GM18519 (cell line): ENCODE measurements around the gene HEBP1.
"Not testable (repeated sequence)": the region's sequence is repeated elsewhere in the genome, so short reads cannot be mapped to it uniquely, and the experiment has no call there.

ENCODE experiments used
- ATAC-seq: cut with Tn5 transposase; IDR thresholded peaks from one replicate; pipeline ENCODE4 v1.9.1; 2021; ENCODE audit warnings: mild to moderate bottlenecking, moderate library complexity; ENCODE audit not compliant: unreplicated experiment, low FRiP score

The HEBP1 gene, protein sequence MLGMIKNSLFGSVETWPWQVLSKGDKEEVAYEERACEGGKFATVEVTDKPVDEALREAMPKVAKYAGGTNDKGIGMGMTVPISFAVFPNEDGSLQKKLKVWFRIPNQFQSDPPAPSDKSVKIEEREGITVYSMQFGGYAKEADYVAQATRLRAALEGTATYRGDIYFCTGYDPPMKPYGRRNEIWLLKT

DNA sequence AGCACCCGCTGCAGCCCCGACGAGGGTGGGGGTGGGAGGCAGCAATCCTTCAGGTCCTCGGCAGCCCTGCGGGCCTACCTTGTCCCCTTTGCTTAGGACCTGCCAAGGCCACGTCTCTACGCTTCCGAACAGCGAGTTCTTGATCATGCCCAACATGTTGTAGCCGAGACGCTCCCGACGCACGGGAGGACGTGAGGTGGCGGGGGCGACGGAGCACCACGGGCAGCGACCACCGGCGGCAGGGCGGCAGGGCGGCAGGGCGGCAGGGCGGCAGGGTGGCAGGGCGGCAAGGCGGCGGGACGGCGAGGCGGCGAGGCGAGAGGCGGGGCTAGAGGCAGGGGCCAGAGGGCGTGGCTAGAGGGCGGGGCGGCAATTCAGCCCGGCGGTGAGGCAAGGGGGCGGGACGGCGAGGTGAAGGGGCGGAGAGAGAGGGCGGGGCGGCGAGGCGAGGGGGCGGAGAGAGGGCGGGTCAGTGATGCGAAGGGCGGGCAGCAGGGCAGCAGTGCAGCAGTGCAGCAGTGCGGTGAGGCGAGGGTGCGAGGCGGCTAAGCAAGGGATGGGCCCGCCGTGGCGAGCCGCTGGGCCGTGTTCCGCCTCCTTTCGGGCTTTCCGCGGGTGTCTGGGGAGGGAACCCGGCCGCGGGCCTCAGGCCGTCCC, at the start of gene HEBP1:
TSS of gene HEBP1 (minus strand) at position 307 of the 657 bp plus-strand sequence. CDS start at position 156, 151 bp downstream.
- peak; percentile 42 for ATAC-seq

DNA sequence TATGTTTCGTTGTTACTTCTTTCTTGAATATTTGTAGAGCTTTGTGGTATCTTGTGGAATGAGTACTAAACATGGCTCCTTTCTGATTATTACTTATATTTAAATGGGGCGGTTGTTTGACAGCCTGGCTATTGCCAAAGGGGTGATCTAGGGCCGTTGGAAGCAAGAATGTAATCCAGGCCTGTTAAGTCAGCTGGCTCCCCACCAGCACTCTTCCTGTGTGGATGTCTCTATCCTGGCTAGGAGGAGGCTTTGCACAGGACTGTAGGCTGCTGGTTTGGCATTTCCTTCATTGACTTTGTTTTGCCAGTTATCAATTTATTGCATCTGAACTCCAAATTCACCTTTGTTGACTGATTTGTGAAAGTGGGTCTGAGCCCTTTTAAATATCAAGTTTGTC, 49.8 kb upstream of the HEBP1 start:
- no peak for ATAC-seq

DNA sequence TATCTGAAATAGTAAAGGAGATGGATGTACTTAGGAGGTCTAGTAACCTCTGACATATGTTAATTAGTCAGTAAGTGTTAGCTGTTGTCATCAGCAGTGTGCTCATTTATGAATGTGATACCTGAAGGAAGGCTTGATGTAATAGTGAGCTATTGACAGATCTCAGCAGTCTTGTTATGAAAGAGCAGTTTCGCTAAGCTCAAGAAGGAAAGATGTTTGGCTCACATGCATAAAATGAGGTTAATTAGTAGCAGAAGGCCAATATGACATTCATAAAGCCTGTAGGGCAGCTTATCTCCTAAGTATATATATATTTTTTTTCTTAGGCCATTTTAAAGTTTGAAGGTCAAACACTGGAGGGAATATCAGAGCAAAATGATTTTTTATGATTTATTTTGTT, 46.9 kb upstream of the HEBP1 start:
- no peak for ATAC-seq

DNA sequence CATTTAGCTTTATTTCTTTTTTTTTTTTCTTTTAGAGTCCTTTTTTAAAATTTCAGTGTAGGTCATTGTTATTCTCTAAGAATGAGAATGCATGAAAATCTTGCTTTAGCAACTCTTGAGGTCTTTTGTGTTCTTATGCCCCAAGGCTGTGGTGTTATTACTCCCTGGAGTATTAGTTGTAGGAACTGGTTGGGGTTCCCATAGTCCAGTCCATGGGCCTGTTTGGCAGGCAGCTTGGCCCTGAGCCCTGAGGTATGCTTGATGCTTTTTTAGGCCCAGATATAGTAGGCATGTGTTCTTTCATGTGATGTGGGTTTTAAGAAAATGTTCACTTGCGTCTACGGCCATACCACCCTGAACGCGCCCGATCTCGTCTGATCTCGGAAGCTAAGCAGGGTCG, 45.8 kb upstream of the HEBP1 start:
- ATAC-seq, result no peak

DNA sequence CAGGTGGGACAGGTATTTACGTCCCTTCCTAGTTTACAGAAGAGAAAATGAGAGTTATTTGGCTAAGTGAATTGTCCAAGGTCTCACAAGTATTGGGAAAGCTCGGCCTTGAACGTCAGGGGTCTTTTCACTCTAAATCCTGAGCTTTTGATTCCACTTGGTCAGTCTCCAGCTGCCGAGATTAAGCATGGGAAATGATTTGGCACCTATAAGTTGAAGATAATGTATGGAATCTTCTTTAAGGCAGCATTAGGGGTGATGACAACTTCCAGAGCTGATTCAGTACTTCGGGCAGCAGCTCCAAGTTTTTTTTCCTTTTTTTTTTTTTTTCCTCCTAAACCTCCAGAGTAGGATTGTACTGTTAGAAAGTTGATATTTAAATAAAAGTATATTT, 44.8 kb upstream of the HEBP1 start:
- ATAC-seq, result no peak

DNA sequence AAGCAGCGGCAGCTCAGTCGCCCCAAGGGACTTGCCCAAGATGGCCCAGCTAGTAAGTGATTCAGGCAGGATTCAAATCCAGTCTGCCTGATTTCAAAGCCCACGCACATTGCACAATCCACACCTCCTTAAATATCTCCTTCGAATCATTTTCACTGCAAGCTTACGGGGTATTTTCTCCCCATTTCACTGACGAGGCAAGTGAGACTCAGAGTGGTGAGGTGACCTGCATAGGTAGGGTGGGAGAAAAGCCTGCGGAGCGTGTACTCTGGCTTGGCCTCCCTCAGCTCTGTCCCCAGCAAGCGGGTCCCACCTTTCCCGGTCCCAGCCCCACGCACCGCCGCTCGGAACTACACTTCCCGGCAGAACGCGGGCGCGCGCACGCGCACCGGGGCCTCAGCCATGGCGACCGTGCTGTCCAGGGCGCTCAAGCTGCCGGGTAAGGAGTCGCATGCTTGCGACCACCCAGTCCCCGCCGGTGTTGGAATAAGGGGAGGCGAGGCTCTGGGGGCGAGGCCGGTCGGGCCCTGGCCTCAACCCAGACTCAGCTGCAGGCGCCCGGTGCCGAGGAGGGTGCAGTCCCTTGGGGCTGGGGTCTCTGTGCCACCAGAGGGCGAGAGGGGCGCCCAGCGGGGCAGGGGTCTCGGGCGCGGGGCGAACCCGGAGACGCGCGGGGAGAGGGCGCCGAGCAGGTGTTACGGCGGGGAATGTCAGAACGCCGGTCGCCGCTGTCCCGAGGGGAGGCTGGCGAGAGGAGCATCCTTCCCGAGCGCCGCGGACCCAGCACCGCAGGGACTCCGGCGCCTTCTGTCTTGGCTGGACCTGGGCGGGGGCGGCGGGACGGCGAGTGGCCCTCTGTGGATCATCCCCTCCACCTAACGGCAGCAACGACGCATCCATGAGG, 44.2 kb upstream of the HEBP1 start, which contains the start of gene FAM234B:
TSS of gene FAM234B (plus strand) at position 380 of the 904 bp plus-strand sequence. CDS start at position 403, 23 bp downstream.
- peak; percentile 58 for ATAC-seq

DNA sequence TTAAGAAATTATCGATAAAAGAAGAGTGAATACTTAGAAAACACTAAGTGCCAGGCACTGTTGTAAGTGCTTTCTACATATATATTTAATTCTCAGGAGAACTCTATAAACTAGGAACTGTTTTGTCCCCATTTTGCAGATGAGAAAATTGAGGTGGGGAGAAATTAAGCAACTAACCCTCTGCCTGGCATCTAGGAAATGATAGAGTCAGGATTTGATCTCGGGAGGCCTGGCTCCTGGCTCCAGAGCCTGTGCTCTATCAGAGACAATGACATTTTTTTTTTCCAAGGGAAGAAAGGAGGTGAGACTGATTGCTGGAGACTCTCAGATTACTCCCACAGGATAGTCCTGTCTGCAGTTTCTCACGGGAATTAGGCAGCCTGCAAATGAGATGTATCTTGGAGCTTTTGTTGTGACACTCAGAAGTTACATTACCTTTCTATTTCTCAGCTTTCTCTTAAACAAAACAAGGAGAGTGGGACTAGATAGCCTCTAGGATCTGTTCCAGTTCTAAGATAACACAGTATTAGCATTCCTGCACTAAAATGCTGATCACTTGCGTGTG, 42.7 kb upstream of the HEBP1 start:
- ATAC-seq, result no peak

DNA sequence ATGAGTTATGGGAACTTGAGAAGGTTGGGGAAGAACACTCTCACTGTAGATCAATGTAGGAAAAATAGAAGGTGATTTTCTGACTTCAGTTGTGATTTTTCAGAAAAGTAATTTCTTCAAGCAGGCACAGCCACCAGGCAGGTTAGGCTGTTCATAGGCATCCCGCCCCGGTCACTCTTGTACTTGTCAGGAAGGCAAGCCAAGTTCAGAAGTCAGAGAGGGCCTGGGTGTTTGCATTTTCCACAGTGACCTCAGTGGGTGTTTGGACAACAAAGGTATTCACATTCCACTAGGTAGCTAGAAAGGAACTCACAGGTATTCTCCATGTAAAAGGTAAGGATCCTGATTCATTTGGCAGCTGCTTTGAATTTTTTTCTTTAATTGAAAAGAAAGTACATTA, 41.2 kb upstream of the HEBP1 start:
- ATAC-seq, result no peak

DNA sequence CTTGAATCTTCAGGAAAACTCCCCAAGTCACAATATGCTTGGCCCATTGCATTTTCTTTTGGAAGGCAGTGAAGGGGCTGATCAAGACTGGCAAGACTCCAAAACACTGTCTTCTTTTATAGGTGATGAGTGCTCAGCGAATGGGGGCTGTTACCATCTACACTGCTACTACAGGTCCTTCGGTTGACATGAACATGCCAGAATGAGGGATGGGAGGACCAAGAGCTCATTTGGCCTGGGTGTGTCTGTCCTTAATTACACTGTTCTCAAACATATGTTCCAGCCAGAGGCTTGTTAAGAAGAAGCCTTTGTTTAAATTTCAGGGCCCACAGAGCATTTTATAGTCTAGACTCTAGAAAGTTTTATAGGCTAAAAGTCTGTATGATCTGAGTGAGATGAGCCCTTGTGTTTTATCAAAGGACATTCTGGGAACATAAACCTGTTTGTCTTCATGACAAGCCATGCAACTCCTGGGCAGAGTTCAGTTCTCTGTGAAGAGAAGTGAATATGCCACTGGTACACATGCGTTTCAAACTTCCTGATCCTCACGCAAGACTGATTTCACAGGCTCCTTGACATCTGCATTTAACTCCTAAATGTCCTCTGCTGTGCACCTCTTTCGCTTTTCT, 39.4 kb upstream of the HEBP1 start:
- no peak for ATAC-seq

DNA sequence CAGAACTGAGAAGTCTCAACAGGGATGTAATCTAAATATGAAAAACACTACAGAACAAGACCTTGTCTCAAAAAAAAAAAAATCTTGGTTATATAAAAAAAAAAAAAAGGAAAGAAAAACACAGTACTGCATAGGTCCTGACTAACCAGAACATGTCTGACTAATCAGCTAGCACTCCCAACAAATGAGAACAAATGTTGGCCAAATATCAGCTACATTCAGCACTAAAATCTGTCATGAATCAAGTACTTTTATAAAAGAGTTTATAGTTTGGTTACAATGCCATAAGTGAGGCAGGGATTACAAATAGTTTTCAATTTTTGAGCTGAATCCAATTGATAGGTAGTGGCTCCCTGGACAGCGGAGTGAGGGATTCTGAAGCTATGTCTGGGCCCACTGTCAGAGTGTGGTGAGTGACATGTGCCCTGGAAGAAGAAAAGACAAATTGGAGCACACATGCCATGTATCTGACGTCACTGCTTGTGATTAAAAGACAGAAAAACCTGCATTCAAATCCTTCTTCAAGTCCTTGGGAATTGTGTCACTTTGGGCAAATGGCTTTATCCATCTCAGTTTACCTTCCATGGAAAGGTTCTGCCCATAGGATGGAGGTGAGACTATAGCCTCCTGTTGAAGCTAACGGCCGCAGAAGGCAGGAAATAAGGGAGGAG, 38.6 kb upstream of the HEBP1 start:
- ATAC-seq, result no peak

DNA sequence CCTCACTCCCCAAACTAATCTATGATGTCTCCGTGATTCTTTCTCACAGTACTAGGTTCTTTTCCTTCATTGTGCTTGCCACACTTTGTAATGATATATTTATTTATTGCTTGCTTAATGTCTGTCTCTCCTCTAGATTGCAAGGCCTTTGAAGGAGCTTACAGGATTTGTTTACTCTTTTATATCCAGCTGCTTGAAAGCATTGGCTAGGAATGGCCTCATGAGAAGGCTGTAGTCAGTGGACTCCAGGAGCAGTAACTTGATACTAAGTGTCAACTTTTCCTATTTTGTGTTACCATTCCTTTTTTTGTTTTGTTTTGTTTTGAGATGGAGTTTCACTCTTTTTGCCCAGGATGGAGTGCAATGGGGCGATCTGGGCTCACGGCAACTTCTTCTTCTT, 36.8 kb upstream of the HEBP1 start:
- ATAC-seq, result no peak

DNA sequence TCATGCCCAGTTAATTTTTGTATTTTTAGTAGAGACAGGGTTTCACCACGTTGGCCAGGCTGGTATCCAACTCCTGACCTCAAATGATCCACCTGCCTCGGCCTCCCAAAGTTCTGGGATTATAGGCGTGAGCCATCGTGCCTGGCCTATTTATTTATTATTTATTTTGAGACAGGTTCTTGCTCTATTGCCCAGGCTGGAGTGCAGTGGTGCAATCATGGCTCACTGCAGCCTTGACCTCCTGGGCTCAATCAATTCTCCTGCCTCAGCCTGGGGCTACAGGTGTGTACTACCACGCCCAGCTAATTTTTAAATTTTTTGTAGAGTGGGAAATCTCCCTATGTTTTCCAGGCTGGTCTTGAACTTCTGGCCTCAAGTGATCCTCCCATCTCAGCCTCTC, 35.3 kb upstream of the HEBP1 start:
- ATAC-seq, result not testable (repeated sequence)

DNA sequence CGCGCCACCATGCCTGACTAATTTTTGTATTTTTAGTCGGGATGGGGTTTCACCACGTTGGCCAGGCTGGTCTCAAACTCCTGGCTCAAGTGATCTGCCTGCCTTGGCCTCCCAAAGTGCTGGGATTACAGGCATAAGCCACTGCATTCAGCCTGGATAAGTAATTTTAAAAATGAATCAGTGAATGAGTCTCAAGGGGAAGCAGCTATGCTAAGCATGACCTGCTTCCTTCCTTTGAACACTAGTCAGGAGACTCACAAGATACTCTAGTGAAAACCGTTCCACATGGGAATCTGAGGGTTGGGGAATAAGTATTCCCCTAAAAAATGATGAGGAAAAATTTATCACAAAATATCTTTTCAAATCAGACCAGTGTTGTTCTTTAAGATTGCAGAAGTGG, 33.4 kb upstream of the HEBP1 start:
- no peak for ATAC-seq

DNA sequence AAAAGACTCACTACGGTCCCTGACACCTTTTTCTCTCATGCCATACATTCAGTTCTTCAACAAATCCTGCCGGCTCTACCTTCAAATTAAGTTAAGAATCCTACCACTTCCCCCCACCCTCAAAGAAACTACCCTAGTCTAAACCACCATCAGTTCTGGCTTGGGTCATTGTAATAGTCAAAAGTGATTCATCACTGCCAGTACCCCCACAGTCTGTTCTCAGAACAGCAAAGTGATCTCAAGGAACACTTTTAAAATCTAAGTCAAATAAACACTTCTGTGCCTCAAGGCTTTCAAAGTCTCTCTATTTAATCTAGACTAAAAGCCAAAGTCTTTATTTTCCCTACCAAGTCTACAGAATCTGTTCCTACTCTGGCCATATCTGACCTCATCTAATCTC, 32.1 kb upstream of the HEBP1 start:
- no peak for ATAC-seq

DNA sequence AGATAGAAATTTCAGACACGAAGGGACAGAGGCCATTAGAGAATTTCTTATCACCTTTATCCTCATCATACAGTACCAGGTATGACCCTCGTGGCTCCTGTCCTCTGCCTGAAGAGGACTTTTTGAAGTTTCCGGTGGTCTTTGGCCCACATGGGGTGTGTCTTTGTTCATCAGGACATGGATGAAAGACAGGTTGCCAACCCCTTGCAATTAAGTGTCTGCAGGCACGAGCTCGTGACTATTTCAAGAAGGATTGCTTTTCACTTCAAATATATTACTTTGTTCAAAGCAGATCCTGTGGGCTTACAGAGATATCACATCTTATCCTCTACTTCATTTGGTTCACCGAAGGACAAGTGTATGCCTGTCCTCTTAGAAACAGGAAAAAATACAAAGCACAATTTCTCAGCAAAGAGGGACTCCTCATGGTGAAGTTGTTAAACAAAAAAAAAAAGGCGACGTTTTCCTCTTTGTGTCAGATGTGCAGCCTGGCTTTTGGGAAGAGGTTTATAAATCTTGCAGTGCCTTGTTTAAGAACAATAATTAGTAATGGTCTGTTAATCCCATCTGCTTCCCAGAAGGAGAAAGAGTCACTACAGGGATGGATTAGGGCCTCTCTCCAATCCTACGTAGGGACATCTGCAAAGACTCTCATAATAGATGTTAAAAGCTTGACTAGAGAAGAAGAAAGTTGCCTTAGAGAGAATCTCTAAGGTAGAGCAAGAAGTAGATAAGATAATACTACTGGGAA, 30.7 kb upstream of the HEBP1 start:
- ATAC-seq, result no peak

DNA sequence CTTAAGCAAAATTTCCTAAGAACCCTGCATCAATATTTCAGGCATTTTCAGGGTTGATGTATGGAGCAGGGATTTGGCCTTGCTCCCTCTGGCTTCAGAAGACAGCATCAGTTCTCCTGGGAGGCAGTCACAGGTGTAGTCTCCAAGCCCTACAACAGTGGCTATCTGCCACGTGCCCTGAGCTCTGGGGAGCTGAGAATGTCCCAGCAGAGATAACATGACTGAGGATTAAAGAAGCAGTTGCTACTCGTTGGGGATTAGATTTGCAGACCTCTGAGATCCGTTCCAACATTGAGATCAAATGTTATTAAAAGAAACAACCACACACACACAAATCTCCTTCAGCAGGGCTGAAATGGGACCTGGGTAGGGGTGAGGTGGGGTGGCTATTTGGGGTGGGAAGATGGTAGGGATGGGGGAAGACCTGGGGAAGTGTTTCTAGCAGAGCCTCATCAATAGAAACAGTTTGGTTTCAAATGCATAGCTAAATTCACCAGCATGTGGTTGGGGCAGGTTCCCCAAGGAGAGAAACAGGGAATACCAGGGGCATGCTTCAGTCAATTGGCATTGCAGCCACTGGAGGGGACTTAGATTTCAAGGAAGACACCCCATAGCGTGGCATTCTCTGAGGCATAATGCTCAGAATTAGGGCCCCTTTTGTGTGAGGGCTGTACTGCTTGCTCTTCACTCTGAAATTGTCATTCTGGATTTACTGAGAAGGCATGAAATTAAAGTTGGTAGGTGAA, 28.9 kb upstream of the HEBP1 start:
- no peak for ATAC-seq

DNA sequence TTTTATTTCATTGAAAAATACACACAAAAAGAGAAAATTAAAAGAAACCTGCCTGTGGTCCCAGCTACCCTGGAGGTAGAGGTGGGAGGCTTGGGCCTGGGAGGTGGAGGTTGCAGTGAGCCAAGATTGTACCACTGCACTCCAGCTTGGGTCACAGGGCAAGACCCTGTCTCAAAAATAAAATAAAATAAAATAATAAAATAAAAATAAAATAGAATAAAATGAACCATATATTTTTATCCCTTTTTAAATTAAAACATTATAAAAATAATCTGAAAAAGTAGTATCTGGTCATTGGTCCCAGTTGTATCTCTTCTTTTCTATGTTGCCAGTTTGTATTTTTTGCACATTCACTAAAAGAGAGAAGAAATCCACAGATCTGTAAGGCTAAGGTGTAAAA, 27.4 kb upstream of the HEBP1 start:
- ATAC-seq, result no peak

DNA sequence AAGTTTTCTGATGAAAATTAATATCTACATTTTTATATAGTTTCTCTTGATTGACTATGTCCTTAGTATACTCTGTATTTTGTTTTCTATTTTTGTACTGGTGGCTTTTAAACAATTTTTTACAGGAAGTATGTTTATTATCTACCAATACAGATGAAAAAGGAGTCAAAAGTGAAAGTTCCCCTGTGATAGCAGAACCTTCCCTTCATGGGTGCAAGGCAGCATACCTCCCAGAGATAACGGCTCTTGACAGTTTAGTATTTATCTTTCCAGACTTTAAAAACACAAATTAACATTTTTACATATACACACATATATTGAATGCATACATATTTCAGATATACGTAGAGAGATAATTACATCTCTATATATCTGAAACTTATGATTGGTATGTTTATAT, 27.0 kb upstream of the HEBP1 start:
- ATAC-seq, result no peak

DNA sequence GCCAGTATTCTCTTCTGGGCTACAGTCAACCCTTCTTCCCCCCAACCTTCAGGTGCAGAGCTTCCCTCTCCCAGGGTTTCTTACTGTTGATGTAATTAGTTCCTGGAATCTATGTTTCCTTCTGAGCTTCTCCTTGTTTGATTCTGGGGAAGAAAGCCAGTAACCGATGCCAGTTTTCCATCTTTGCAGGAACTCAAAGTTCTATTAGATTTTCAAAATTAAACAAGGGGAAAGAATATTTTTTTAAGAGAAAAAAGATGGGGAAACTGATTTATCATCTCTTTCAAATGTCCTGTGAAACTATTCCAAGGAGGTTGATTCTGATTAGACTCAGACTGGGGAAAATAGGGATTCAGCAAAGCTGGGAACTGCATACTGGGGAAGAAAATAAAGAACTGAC, 26.2 kb upstream of the HEBP1 start:
- no peak for ATAC-seq
